ENCODE measurements around the gene ALCAM.

GRCh38 chr3:105497386-105497785, 130.7 kb downstream of the ALCAM start:
- TF ChIP-seq CTCF (tag by site-specific recombination; IDR thresholded peaks at IDR 0.05) (no peak), ZNF48 (tag by site-specific recombination; IDR thresholded peaks at IDR 0.05) (no peak), ZBTB11 (tag by site-specific recombination; conservative IDR thresholded peaks at IDR 0.05; ENCODE audit: low read depth) (no peak), TRIM28 (IDR thresholded peaks at IDR 0.05; ENCODE audit: borderline replicate concordance, low read length) (no peak)
- TF ChIP-seq, protein P1, sequence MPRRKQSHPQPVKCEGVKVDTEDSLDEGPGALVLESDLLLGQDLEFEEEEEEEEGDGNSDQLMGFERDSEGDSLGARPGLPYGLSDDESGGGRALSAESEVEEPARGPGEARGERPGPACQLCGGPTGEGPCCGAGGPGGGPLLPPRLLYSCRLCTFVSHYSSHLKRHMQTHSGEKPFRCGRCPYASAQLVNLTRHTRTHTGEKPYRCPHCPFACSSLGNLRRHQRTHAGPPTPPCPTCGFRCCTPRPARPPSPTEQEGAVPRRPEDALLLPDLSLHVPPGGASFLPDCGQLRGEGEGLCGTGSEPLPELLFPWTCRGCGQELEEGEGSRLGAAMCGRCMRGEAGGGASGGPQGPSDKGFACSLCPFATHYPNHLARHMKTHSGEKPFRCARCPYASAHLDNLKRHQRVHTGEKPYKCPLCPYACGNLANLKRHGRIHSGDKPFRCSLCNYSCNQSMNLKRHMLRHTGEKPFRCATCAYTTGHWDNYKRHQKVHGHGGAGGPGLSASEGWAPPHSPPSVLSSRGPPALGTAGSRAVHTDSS (tag by site-specific recombination; IDR thresholded peaks at IDR 0.05), result no peak

Measured in HEK293 (cell line).